Activated B cell treated with CpG ODN at 0.5 μM for 24 hours (primary cell): ENCODE measurements around the gene PER2. TPM values are rescaled to one million over a fixed set of nuclear protein-coding genes. Genes with fewer than 3 reads are reported as not detected.

ENCODE experiments used
- ATAC-seq: fragments of 200-7000 bp; cut with Tn5 transposase; one replicate; pipeline ENCODE4 v1.10.0; 2021; ENCODE audit warnings: low read depth, mild to moderate bottlenecking, moderate library complexity
- CTCF ChIA-PET: fragments of 350-600 bp; sonication (Branson Sonifier 250); formaldehyde crosslinking; loops from one replicate; lab custom pipeline; 2021; ENCODE audit warnings: antibody characterized with exemption; lab: Charles Lee
- POLR2A ChIA-PET: fragments of 350-600 bp; sonication (Branson Sonifier 250); formaldehyde crosslinking; loops from one replicate; lab custom pipeline; 2021; ENCODE audit warnings: antibody characterized with exemption; lab: Charles Lee
- DNase-seq: peaks from one replicate; pipeline ENCODE4 v3.0.0; 2022
- H3K27ac Mint-ChIP-seq: one replicate; pipeline ENCODE4 v1.8.0; 2020; ENCODE audit warnings: mixed read lengths
- H3K27me3 Mint-ChIP-seq: one replicate; pipeline ENCODE4 v1.8.0; 2021; ENCODE audit warnings: mixed read lengths
- H3K36me3 Mint-ChIP-seq: one replicate; pipeline ENCODE4 v1.8.0; 2021; ENCODE audit warnings: low read depth, mixed read lengths
- H3K4me1 Mint-ChIP-seq: one replicate; pipeline ENCODE4 v1.8.0; 2021; ENCODE audit warnings: mixed read lengths
- H3K4me3 Mint-ChIP-seq: one replicate; pipeline ENCODE4 v1.8.0; 2020; ENCODE audit warnings: mild to moderate bottlenecking, mixed read lengths
- H3K9me3 Mint-ChIP-seq: one replicate; pipeline ENCODE4 v1.8.0; 2020; ENCODE audit warnings: mixed read lengths
- CTCF ChIP-seq: fragments of 200-600 bp; IDR thresholded peaks from one replicate; pipeline ENCODE4 v1.8.0; 2022; ENCODE audit warnings: antibody characterized with exemption, mild to moderate bottlenecking
- intact Hi-C: fragments of 100-400 bp; cut with micrococcal nuclease; formaldehyde crosslinking; loops from one replicate; pipeline ENCODE4 v1.15.1; 2024
- total RNA-seq: library from RNA; stranded (reverse); gene quantifications from 2 replicates; pipeline ENCODE4 v1.2.3, GENCODE V29; 2022

Gene PER2
- total RNA-seq, 1 donor from 2014 or later = 16.6 TPM

- no peak for ATAC-seq
- Mint-ChIP-seq H3K27ac (no peak overlapping the region), H3K9me3 (no peaks in the 10 kb centered on the region), H3K36me3 (peaks cover 33% of the 10 kb centered on the region), H3K4me1 (peaks cover 9% of the 10 kb centered on the region), H3K27me3 (no peaks in the 10 kb centered on the region), H3K4me3 (no peak overlapping the region)
- DNase-seq = no peak
- intact Hi-C loops = no loop called here
- TF ChIP-seq CTCF = no peak
- POLR2A ChIA-PET = interaction anchor here (0.8 kb wide), 1 partner anchor 264 kb away, joined by 3 read pairs; no protein-coding TSS in a partner anchor
- CTCF ChIA-PET = no interaction called here
Measured at GRCh38 chr2:238243496-238244076, 44.8 kb downstream of the PER2 start.

DNA sequence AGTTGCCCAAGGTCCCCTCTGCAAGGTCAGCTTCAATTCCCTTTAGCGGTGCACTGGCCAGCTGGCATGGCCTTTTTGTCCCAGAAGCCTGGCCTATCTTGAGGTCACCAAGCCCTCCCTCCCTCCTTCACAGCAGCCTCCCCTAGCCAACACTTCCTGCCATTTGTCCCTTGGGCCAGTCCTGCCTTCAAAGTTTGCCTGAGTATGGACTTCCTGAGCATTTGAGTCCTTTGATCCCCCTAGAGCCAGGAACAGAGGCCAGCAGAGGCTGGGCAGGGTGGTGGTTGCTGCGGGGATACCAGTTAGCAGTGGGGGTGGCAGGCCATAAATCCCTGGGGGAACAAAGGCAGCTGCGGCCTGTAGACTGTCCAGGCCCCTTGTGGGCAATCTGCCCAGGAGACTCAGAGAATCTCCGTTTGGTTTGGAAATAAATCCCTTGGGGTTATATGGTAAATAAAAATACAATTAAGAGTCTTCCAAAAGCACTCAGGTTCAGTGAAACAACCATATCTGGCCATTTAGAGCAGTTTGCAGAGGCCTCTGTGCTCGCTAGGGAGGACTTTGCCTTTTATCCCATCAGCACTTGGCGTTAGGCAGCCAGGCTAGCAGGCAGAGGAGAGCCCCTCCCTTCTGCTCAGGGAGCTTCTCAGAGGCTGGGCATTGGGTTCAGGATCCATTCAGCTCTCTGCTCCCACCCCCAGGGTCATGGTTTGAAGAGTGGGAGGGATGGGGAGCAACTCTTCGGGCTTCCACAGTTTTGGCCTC, 45.5 kb downstream of the PER2 start:
- peaks cover 13% of the 10 kb centered on the region for H3K4me1 Mint-ChIP-seq
- ChIA-PET POLR2A (no interaction called here), CTCF (no interaction called here)
- no peak overlapping the region for H3K27ac Mint-ChIP-seq
- TF ChIP-seq CTCF = no peak
- H3K4me3 Mint-ChIP-seq = no peak overlapping the region
- H3K27me3 Mint-ChIP-seq = peaks cover 2% of the 10 kb centered on the region
- DNase-seq = no peak
- H3K9me3 Mint-ChIP-seq = no peaks in the 10 kb centered on the region
- ATAC-seq = no peak
- peaks cover 29% of the 10 kb centered on the region for H3K36me3 Mint-ChIP-seq
- intact Hi-C loops = no loop called here

GRCh38 chr2:238241970-238242369, 46.4 kb downstream of the PER2 start:
- TF ChIP-seq CTCF = no peak
- Mint-ChIP-seq H3K9me3 (no peaks in the 10 kb centered on the region), H3K36me3 (peaks cover 23% of the 10 kb centered on the region), H3K27ac (no peak overlapping the region), H3K4me1 (peaks cover 13% of the 10 kb centered on the region), H3K27me3 (peaks cover 2% of the 10 kb centered on the region), H3K4me3 (peak overlapping the region; percentile 37)
- CTCF ChIA-PET = no interaction called here
- POLR2A ChIA-PET = no interaction called here
- ATAC-seq (no peak), DNase-seq (no peak)
- intact Hi-C loops = loop anchor here (2.0 kb wide), 1 partner anchor 181 kb away; the partner anchor contains the start of gene SCLY

DNA sequence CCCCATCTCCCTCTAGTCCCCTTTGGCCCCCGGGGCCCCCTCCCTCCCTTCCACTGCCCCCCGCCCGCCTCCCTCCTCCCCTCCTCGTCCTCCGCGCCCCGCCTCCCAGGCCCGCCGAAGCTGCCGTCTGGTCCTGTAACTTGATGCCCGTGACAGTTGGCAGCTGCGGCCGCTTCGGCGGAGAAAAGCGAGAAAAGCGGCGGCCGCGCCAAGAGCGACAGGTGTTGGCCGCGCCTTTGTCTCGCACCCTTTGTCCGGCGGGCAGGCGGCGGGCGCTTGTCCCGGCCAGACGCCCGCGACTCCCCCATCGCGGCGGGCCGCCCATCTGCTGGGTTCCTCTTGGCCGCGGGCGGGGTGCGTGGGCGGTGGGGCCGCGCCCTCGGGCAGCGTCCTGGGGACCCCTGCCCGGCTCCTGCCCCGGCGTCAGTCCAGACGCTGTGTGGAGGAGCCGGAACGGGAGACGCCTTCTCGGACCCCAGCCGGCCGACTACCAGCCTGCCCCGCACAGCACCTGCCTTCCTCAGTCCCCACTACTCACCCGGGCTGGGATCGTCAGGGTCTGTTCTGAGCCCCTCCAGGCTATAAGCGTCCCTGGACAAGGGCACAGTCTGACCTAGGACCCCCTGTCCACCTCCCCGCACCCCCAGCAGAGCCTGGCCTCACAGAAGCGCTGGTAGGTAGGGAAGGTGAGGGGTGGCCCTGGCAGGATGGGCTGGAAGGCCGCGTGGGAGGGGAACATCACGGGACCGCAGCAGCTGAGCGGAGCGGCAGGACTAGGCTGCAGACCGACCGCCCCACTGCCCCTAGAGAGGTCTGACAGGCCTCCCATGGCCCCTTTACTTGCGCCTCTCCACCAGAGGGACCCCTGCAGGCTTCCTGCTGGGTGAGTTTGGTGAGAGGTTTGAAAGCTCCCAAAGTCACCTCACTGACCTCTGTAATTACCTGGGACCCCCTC, 47.4 kb downstream of the PER2 start:
- H3K4me1 Mint-ChIP-seq = peaks cover 13% of the 10 kb centered on the region
- CTCF ChIA-PET = no interaction called here
- intact Hi-C loops = loop anchor here (1.0 to 2.0 kb wide), 3 partner anchors 10 to 180 kb away; partner anchors contain the start of genes PER2 and SCLY
- H3K27me3 Mint-ChIP-seq = peaks cover 5% of the 10 kb centered on the region
- no peaks in the 10 kb centered on the region for H3K9me3 Mint-ChIP-seq
- H3K27ac Mint-ChIP-seq = no peak overlapping the region
- H3K36me3 Mint-ChIP-seq = peaks cover 15% of the 10 kb centered on the region
- POLR2A ChIA-PET = interaction anchor here (0.6 to 1.1 kb wide), 5 partner anchors 10 to 272 kb away, joined by 3 to 7 read pairs (median 3); partner anchors contain the start of gene ILKAP
- peak; percentile 28 for DNase-seq
- peak overlapping the region; percentile 59 for H3K4me3 Mint-ChIP-seq
- no peak for ATAC-seq
- TF ChIP-seq CTCF = no peak
